Activated effector memory CD4-positive, alpha-beta T cell treated with Interleukin-2 at 50 U/mL for 16 hours (primary cell): ENCODE results near the gene ATG13.

Experiments
- DNase-seq: peaks from one replicate; pipeline ENCODE4 v3.0.0-alpha.2; 2020

Gene ATG13

GRCh38 chr11:46609386-46609785 is 8.0 kb upstream of the ATG13 start:
- DNase-seq: no peak

- no peak for DNase-seq
Measured at GRCh38 chr11:46611526-46612304, 5.6 kb upstream of the ATG13 start.

GRCh38 chr11:46612326-46612725 is 5.0 kb upstream of the ATG13 start:
- no peak for DNase-seq

- DNase-seq: no peak
Measured at GRCh38 chr11:46615756-46616155, 1.6 kb upstream of the ATG13 start.

- no peak for DNase-seq
Measured at GRCh38 chr11:46616551-46617133, 711 bp upstream of the ATG13 start.

- no peak for DNase-seq
Measured at GRCh38 chr11:46617972-46618314, 590 bp downstream of the ATG13 start.

GRCh38 chr11:46618837-46619236 is 1.5 kb downstream of the ATG13 start:
- no peak for DNase-seq

- DNase-seq: no peak
Measured at GRCh38 chr11:46625406-46625805, 8.1 kb downstream of the ATG13 start.

GRCh38 chr11:46628961-46629360 is 11.6 kb downstream of the ATG13 start:
- DNase-seq: no peak

- DNase-seq: no peak
Measured at GRCh38 chr11:46630237-46630636, 12.9 kb downstream of the ATG13 start.

GRCh38 chr11:46631676-46632075 is 14.3 kb downstream of the ATG13 start:
- no peak for DNase-seq

GRCh38 chr11:46632502-46632901 is 15.1 kb downstream of the ATG13 start:
- DNase-seq: no peak

- DNase-seq: no peak
Measured at GRCh38 chr11:46633291-46634217, 16.2 kb downstream of the ATG13 start.

GRCh38 chr11:46635557-46636139 is 18.3 kb downstream of the ATG13 start:
- DNase-seq: no peak

- no peak for DNase-seq
Measured at GRCh38 chr11:46637546-46637945, 20.2 kb downstream of the ATG13 start.

- DNase-seq: no peak
Measured at GRCh38 chr11:46639197-46639839, 22.0 kb downstream of the ATG13 start.

- DNase-seq: no peak
Measured at GRCh38 chr11:46640036-46640788, 22.9 kb downstream of the ATG13 start.

- DNase-seq: no peak
Measured at GRCh38 chr11:46641639-46642038, 24.3 kb downstream of the ATG13 start.

- DNase-seq: no peak
Measured at GRCh38 chr11:46642627-46643335, 25.4 kb downstream of the ATG13 start.

GRCh38 chr11:46643531-46643930 is 26.2 kb downstream of the ATG13 start:
- DNase-seq: no peak

GRCh38 chr11:46643986-46644385 is 26.6 kb downstream of the ATG13 start:
- DNase-seq: no peak
